ENCODE data around the gene SPRING1. TPM values are rescaled to one million over a fixed set of nuclear protein-coding genes. Genes with fewer than 3 reads are reported as not detected.

SPRING1 gene
- total and polyA plus RNA-seq, 4 donors: 24.5 to 54.7 (median 42.4) TPM

- no peak overlapping the region for H3K27ac ChIP-seq (ENCODE audit: low read depth, low read length)
- H3K4me3 ChIP-seq (ENCODE audit: low read depth, low read length): no peak overlapping the region
- H3K4me1 ChIP-seq (ENCODE audit: control insufficient read depth, insufficient read depth, low read length): peaks cover 39% of the 10 kb centered on the region
- DNase-seq (ENCODE audit: low read depth in 4 of 6, low spot score in 6 of 6): peak in 1 of 6 donors; percentile 88
- 72% methylated on average over 8 of the region's 17 CpGs for WGBS (ENCODE audit: insufficient coverage)
- H3K27me3 ChIP-seq (ENCODE audit: control insufficient read depth, insufficient read depth, low read length): peaks cover 7% of the 10 kb centered on the region
- peaks cover 19% of the 10 kb centered on the region for H3K36me3 ChIP-seq (ENCODE audit: control insufficient read depth, insufficient read depth, low read length)
- H3K9me3 ChIP-seq (ENCODE audit: control insufficient read depth, insufficient read depth, low read length): no peaks in the 10 kb centered on the region
These were observed 25.2 kb downstream of the SPRING1 start for GRCh38 chr12:116712458-116713303.

GRCh38 chr12:116710370-116711150, 27.3 kb downstream of the SPRING1 start:
- H3K9me3 ChIP-seq (ENCODE audit: control insufficient read depth, insufficient read depth, low read length): no peaks in the 10 kb centered on the region
- DNase-seq (ENCODE audit: low read depth in 4 of 6, low spot score in 6 of 6): peak in 1 of 6 donors; percentile 78
- WGBS (ENCODE audit: insufficient coverage): 31% methylated on average over 4 of the region's 8 CpGs
- no peak overlapping the region for H3K27ac ChIP-seq (ENCODE audit: low read depth, low read length)
- no peak overlapping the region for H3K4me3 ChIP-seq (ENCODE audit: low read depth, low read length)
- peaks cover 35% of the 10 kb centered on the region for H3K4me1 ChIP-seq (ENCODE audit: control insufficient read depth, insufficient read depth, low read length)
- H3K36me3 ChIP-seq (ENCODE audit: control insufficient read depth, insufficient read depth, low read length): peaks cover 16% of the 10 kb centered on the region
- H3K27me3 ChIP-seq (ENCODE audit: control insufficient read depth, insufficient read depth, low read length): peaks cover 7% of the 10 kb centered on the region

GRCh38 chr12:116709768-116710167, 28.1 kb downstream of the SPRING1 start:
- Histone ChIP-seq H3K9me3 (ENCODE audit: control insufficient read depth, insufficient read depth, low read length) (no peaks in the 10 kb centered on the region), H3K4me3 (ENCODE audit: low read depth, low read length) (no peak overlapping the region), H3K27ac (ENCODE audit: low read depth, low read length) (no peak overlapping the region), H3K36me3 (ENCODE audit: control insufficient read depth, insufficient read depth, low read length) (peaks cover 10% of the 10 kb centered on the region), H3K27me3 (ENCODE audit: control insufficient read depth, insufficient read depth, low read length) (peaks cover 7% of the 10 kb centered on the region), H3K4me1 (ENCODE audit: control insufficient read depth, insufficient read depth, low read length) (peaks cover 35% of the 10 kb centered on the region)
- 12% methylated on average over 8 of the region's 10 CpGs for WGBS (ENCODE audit: insufficient coverage)
- DNase-seq (ENCODE audit: low read depth in 4 of 6, low spot score in 6 of 6): peak in 1 of 6 donors; percentile 55

GRCh38 chr12:116708826-116709756, 28.8 kb downstream of the SPRING1 start:
- H3K27ac ChIP-seq (ENCODE audit: low read depth, low read length): peak overlapping the region; percentile 54
- H3K4me3 ChIP-seq (ENCODE audit: low read depth, low read length): no peak overlapping the region
- peaks cover 4% of the 10 kb centered on the region for H3K36me3 ChIP-seq (ENCODE audit: control insufficient read depth, insufficient read depth, low read length)
- H3K4me1 ChIP-seq (ENCODE audit: control insufficient read depth, insufficient read depth, low read length): peaks cover 32% of the 10 kb centered on the region
- 5% methylated on average over 23 of the region's 26 CpGs for WGBS (ENCODE audit: insufficient coverage)
- peak; percentile 77 to 98 (median 82) for DNase-seq (ENCODE audit: low read depth in 4 of 6, low spot score in 6 of 6)
- H3K27me3 ChIP-seq (ENCODE audit: control insufficient read depth, insufficient read depth, low read length): peaks cover 7% of the 10 kb centered on the region
- H3K9me3 ChIP-seq (ENCODE audit: control insufficient read depth, insufficient read depth, low read length): no peaks in the 10 kb centered on the region

GRCh38 chr12:116707751-116708150, 30.1 kb downstream of the SPRING1 start:
- Histone ChIP-seq H3K27ac (ENCODE audit: low read depth, low read length) (no peak overlapping the region), H3K4me1 (ENCODE audit: control insufficient read depth, insufficient read depth, low read length) (peaks cover 26% of the 10 kb centered on the region), H3K27me3 (ENCODE audit: control insufficient read depth, insufficient read depth, low read length) (peaks cover 7% of the 10 kb centered on the region), H3K4me3 (ENCODE audit: low read depth, low read length) (no peak overlapping the region), H3K36me3 (ENCODE audit: control insufficient read depth, insufficient read depth, low read length) (no peaks in the 10 kb centered on the region), H3K9me3 (ENCODE audit: control insufficient read depth, insufficient read depth, low read length) (no peaks in the 10 kb centered on the region)
- 88% methylated on average over 9 of the region's 9 CpGs for WGBS (ENCODE audit: insufficient coverage)
- DNase-seq (ENCODE audit: low read depth in 4 of 6, low spot score in 6 of 6): no peak

GRCh38 chr12:116703214-116703795, 34.6 kb downstream of the SPRING1 start:
- Histone ChIP-seq H3K4me3 (ENCODE audit: low read depth, low read length) (no peak overlapping the region), H3K27ac (ENCODE audit: low read depth, low read length) (no peak overlapping the region), H3K4me1 (ENCODE audit: control insufficient read depth, insufficient read depth, low read length) (peaks cover 7% of the 10 kb centered on the region), H3K27me3 (ENCODE audit: control insufficient read depth, insufficient read depth, low read length) (no peaks in the 10 kb centered on the region), H3K36me3 (ENCODE audit: control insufficient read depth, insufficient read depth, low read length) (no peaks in the 10 kb centered on the region), H3K9me3 (ENCODE audit: control insufficient read depth, insufficient read depth, low read length) (no peaks in the 10 kb centered on the region)
- peak in 2 of 6 donors; percentile 84 for DNase-seq (ENCODE audit: low read depth in 4 of 6, low spot score in 6 of 6)
- 14% methylated on average over 6 of the region's 12 CpGs for WGBS (ENCODE audit: insufficient coverage)

GRCh38 chr12:116701432-116701831, 36.4 kb downstream of the SPRING1 start:
- Histone ChIP-seq H3K9me3 (ENCODE audit: control insufficient read depth, insufficient read depth, low read length) (no peaks in the 10 kb centered on the region), H3K36me3 (ENCODE audit: control insufficient read depth, insufficient read depth, low read length) (no peaks in the 10 kb centered on the region), H3K27me3 (ENCODE audit: control insufficient read depth, insufficient read depth, low read length) (no peaks in the 10 kb centered on the region), H3K4me3 (ENCODE audit: low read depth, low read length) (no peak overlapping the region), H3K4me1 (ENCODE audit: control insufficient read depth, insufficient read depth, low read length) (peaks cover 7% of the 10 kb centered on the region), H3K27ac (ENCODE audit: low read depth, low read length) (no peak overlapping the region)
- no peak for DNase-seq (ENCODE audit: low read depth in 4 of 6, low spot score in 6 of 6)
- 100% methylated on average over 3 of the region's 4 CpGs for WGBS (ENCODE audit: insufficient coverage)

GRCh38 chr12:116700066-116700465, 37.8 kb downstream of the SPRING1 start:
- H3K36me3 ChIP-seq (ENCODE audit: control insufficient read depth, insufficient read depth, low read length): no peaks in the 10 kb centered on the region
- no peak for DNase-seq (ENCODE audit: low read depth in 4 of 6, low spot score in 6 of 6)
- WGBS (ENCODE audit: insufficient coverage): 100% methylated on average over 2 of the region's 6 CpGs
- no peak overlapping the region for H3K4me3 ChIP-seq (ENCODE audit: low read depth, low read length)
- no peak overlapping the region for H3K27ac ChIP-seq (ENCODE audit: low read depth, low read length)
- H3K9me3 ChIP-seq (ENCODE audit: control insufficient read depth, insufficient read depth, low read length): no peaks in the 10 kb centered on the region
- peaks cover 7% of the 10 kb centered on the region for H3K4me1 ChIP-seq (ENCODE audit: control insufficient read depth, insufficient read depth, low read length)
- no peaks in the 10 kb centered on the region for H3K27me3 ChIP-seq (ENCODE audit: control insufficient read depth, insufficient read depth, low read length)

Data from spinal cord (tissue), 10 donors.